ENCODE data around the gene RELN.
A peak's percentile ranks its signal among the peaks of the same experiment; 100 is the strongest.

RELN gene

GRCh38 chr7:103576641-103577040, 412.8 kb downstream of the RELN start:
- CTCF ChIA-PET, result no interaction called here
- TF ChIP-seq SP1 (IDR thresholded peaks at IDR 0.05) (no peak), PKNOX1 (IDR thresholded peaks at IDR 0.05) (no peak), NFRKB (IDR thresholded peaks at IDR 0.05) (no peak), HDGF (IDR thresholded peaks at IDR 0.05; ENCODE audit: borderline replicate concordance) (no peak), ZNF384 (IDR thresholded peaks at IDR 0.05) (no peak), L3MBTL2 (conservative IDR thresholded peaks at IDR 0.05) (no peak)
- DNase-seq (ENCODE audit: extremely low spot score), result no peak
- POLR2A ChIA-PET, result no interaction called here

GRCh38 chr7:103574576-103574975, 414.9 kb downstream of the RELN start:
- ChIA-PET CTCF (interaction anchor here (0.9 kb wide), 1 partner anchor 178 kb away, joined by 4 read pairs; no protein-coding TSS in a partner anchor), POLR2A (no interaction called here)
- no peak for TF ChIP-seq L3MBTL2 (conservative IDR thresholded peaks at IDR 0.05)
- TF ChIP-seq FOXA1 (IDR thresholded peaks at IDR 0.05), result no peak
- TF ChIP-seq ARNT (IDR thresholded peaks at IDR 0.05), result no peak
- TF ChIP-seq ELF4 (IDR thresholded peaks at IDR 0.05), result no peak
- no peak for TF ChIP-seq BHLHE40 (IDR thresholded peaks at IDR 0.05; ENCODE audit: borderline replicate concordance)
- TF ChIP-seq FOXM1 (IDR thresholded peaks at IDR 0.05; ENCODE audit: borderline replicate concordance), result no peak
- TF ChIP-seq SUZ12 (IDR thresholded peaks at IDR 0.05), result no peak
- TF ChIP-seq CTBP1 (IDR thresholded peaks at IDR 0.05; ENCODE audit: borderline replicate concordance), result no peak
- no peak for TF ChIP-seq FOXK2 (IDR thresholded peaks at IDR 0.05)
- no peak for TF ChIP-seq PKNOX1 (IDR thresholded peaks at IDR 0.05)
- TF ChIP-seq HDGF (IDR thresholded peaks at IDR 0.05; ENCODE audit: borderline replicate concordance), result no peak
- no peak for TF ChIP-seq ZNF384 (IDR thresholded peaks at IDR 0.05)
- no peak for DNase-seq (ENCODE audit: extremely low spot score)

- POLR2A ChIA-PET, result no interaction called here
- CTCF ChIA-PET, result interaction anchor here (1.2 kb wide), 1 partner anchor 1275 kb away, joined by 3 read pairs; no protein-coding TSS in a partner anchor
- DNase-seq (ENCODE audit: extremely low spot score), result peak; percentile 12
- no peak for TF ChIP-seq FOXK2 (IDR thresholded peaks at IDR 0.05)
- TF ChIP-seq PKNOX1 (IDR thresholded peaks at IDR 0.05), result no peak
- no peak for TF ChIP-seq CTBP1 (IDR thresholded peaks at IDR 0.05; ENCODE audit: borderline replicate concordance)
- TF ChIP-seq L3MBTL2 (conservative IDR thresholded peaks at IDR 0.05), result no peak
- TF ChIP-seq SP1 (IDR thresholded peaks at IDR 0.05), result no peak
These were observed 415.9 kb downstream of the RELN start for GRCh38 chr7:103573479-103574058.

GRCh38 chr7:103571586-103571985, 417.9 kb downstream of the RELN start:
- no peak for DNase-seq (ENCODE audit: extremely low spot score)
- CTCF ChIA-PET, result no interaction called here
- TF ChIP-seq NFRKB (IDR thresholded peaks at IDR 0.05), result no peak
- no peak for TF ChIP-seq TARDBP (IDR thresholded peaks at IDR 0.05)
- TF ChIP-seq ARNT (IDR thresholded peaks at IDR 0.05), result no peak
- no peak for TF ChIP-seq SUZ12 (IDR thresholded peaks at IDR 0.05)
- TF ChIP-seq HDGF (IDR thresholded peaks at IDR 0.05; ENCODE audit: borderline replicate concordance), result no peak
- no peak for TF ChIP-seq FOXK2 (IDR thresholded peaks at IDR 0.05)
- TF ChIP-seq FOXM1 (IDR thresholded peaks at IDR 0.05; ENCODE audit: borderline replicate concordance), result no peak
- TF ChIP-seq ELF4 (IDR thresholded peaks at IDR 0.05), result no peak
- no peak for TF ChIP-seq CTBP1 (IDR thresholded peaks at IDR 0.05; ENCODE audit: borderline replicate concordance)
- POLR2A ChIA-PET, result no interaction called here

- no peak for DNase-seq (ENCODE audit: extremely low spot score)
- CTCF ChIA-PET, result no interaction called here
- no peak for TF ChIP-seq ZNF384 (IDR thresholded peaks at IDR 0.05)
- TF ChIP-seq TARDBP (IDR thresholded peaks at IDR 0.05), result no peak
- TF ChIP-seq BHLHE40 (IDR thresholded peaks at IDR 0.05; ENCODE audit: borderline replicate concordance), result no peak
- TF ChIP-seq HDGF (IDR thresholded peaks at IDR 0.05; ENCODE audit: borderline replicate concordance), result no peak
- no peak for TF ChIP-seq LEF1 (IDR thresholded peaks at IDR 0.05; ENCODE audit: borderline replicate concordance)
- no peak for TF ChIP-seq FOXK2 (IDR thresholded peaks at IDR 0.05)
- TF ChIP-seq SUZ12 (IDR thresholded peaks at IDR 0.05), result no peak
- no peak for TF ChIP-seq PKNOX1 (IDR thresholded peaks at IDR 0.05)
- no peak for TF ChIP-seq FOXA1 (IDR thresholded peaks at IDR 0.05)
- TF ChIP-seq NFRKB (IDR thresholded peaks at IDR 0.05), result no peak
- TF ChIP-seq ARNT (IDR thresholded peaks at IDR 0.05), result no peak
- POLR2A ChIA-PET, result no interaction called here
These were observed 419.7 kb downstream of the RELN start for GRCh38 chr7:103569621-103570305.

- no peak for DNase-seq (ENCODE audit: extremely low spot score)
- TF ChIP-seq L3MBTL2 (conservative IDR thresholded peaks at IDR 0.05) (no peak), LEF1 (IDR thresholded peaks at IDR 0.05; ENCODE audit: borderline replicate concordance) (no peak)
- POLR2A ChIA-PET, result no interaction called here
- CTCF ChIA-PET, result no interaction called here
These were observed 425.0 kb downstream of the RELN start for GRCh38 chr7:103564416-103564815.

All from HEK293T (cell line).